Neural progenitor cell (in vitro differentiated cells): Measurements from ENCODE around the gene FNDC8.

ENCODE experiments used
- CTCF ChIP-seq: fragments of 200-600 bp; sonication (generic); IDR thresholded peaks from 2 replicates; pipeline ENCODE4 v1.5.1; 2017; ENCODE audit warnings: antibody characterized with exemption, mild to moderate bottlenecking
- EZH2phosphoT487 ChIP-seq: fragments of 200-600 bp; sonication (generic); IDR thresholded peaks from 2 replicates; pipeline ENCODE4 v1.6.1; 2017; ENCODE audit warnings: antibody characterized with exemption

GRCh38 chr17:35089586-35090296, 31.7 kb upstream of the FNDC8 start:
- TF ChIP-seq CTCF, result no peak
- TF ChIP-seq EZH2phosphoT487, result no peak
